Activated naive CD4-positive, alpha-beta T cell treated with anti-CD3 and anti-CD28 coated beads, Interleukin-2, amount 50 U/mL, for 24 hours (primary cell): Measurements from ENCODE around the gene MRO.
"Not testable (repeated sequence)": the region's sequence is repeated elsewhere in the genome, so short reads cannot be mapped to it uniquely, and the experiment has no call there.

Experiments
- H3K27ac Mint-ChIP-seq: one replicate; pipeline ENCODE4 v1.8.0; 2021; ENCODE audit warnings: mild to moderate bottlenecking, mixed read lengths
- H3K27me3 Mint-ChIP-seq: one replicate; pipeline ENCODE4 v1.8.0; 2021; ENCODE audit warnings: mixed read lengths
- H3K36me3 Mint-ChIP-seq: one replicate; pipeline ENCODE4 v1.8.0; 2021; ENCODE audit warnings: mixed read lengths
- H3K4me1 Mint-ChIP-seq: one replicate; pipeline ENCODE4 v1.8.0; 2021; ENCODE audit warnings: mixed read lengths
- H3K4me3 Mint-ChIP-seq: one replicate; pipeline ENCODE4 v1.8.0; 2021; ENCODE audit warnings: mild to moderate bottlenecking, mixed read lengths
- H3K9me3 Mint-ChIP-seq: one replicate; pipeline ENCODE4 v1.8.0; 2021; ENCODE audit warnings: mixed read lengths

Gene MRO

GRCh38 chr18:50790241-50790640, 29.6 kb downstream of the MRO start:
- no peaks in the 10 kb centered on the region for H3K36me3 Mint-ChIP-seq
- H3K27ac Mint-ChIP-seq, result no peak overlapping the region
- H3K9me3 Mint-ChIP-seq, result no peaks in the 10 kb centered on the region
- no peaks in the 10 kb centered on the region for H3K4me1 Mint-ChIP-seq
- no peak overlapping the region for H3K4me3 Mint-ChIP-seq
- H3K27me3 Mint-ChIP-seq, result peaks cover 11% of the 10 kb centered on the region

- no peaks in the 10 kb centered on the region for H3K4me1 Mint-ChIP-seq
- H3K36me3 Mint-ChIP-seq, result no peaks in the 10 kb centered on the region
- H3K27me3 Mint-ChIP-seq, result peaks cover 3% of the 10 kb centered on the region
- H3K27ac Mint-ChIP-seq, result no peak overlapping the region
- no peak overlapping the region for H3K4me3 Mint-ChIP-seq
- H3K9me3 Mint-ChIP-seq, result no peaks in the 10 kb centered on the region
Measured at GRCh38 chr18:50788284-50788683, 31.5 kb downstream of the MRO start.

- Mint-ChIP-seq H3K27me3 (peaks cover 1% of the 10 kb centered on the region), H3K27ac (no peak overlapping the region), H3K4me1 (no peaks in the 10 kb centered on the region), H3K9me3 (no peaks in the 10 kb centered on the region), H3K36me3 (no peaks in the 10 kb centered on the region), H3K4me3 (no peak overlapping the region)
Measured at GRCh38 chr18:50786864-50787263, 33.0 kb downstream of the MRO start.

- H3K9me3 Mint-ChIP-seq, result peaks cover 7% of the 10 kb centered on the region
- no peak overlapping the region for H3K4me3 Mint-ChIP-seq
- peaks cover 7% of the 10 kb centered on the region for H3K27me3 Mint-ChIP-seq
- H3K27ac Mint-ChIP-seq, result no peak overlapping the region
- peaks cover 2% of the 10 kb centered on the region for H3K36me3 Mint-ChIP-seq
- H3K4me1 Mint-ChIP-seq, result no peaks in the 10 kb centered on the region
Measured at GRCh38 chr18:50783553-50783952, 36.3 kb downstream of the MRO start.

GRCh38 chr18:50779021-50779420, 40.8 kb downstream of the MRO start:
- not testable (repeated sequence) for H3K4me1 Mint-ChIP-seq, H3K4me3 Mint-ChIP-seq, H3K36me3 Mint-ChIP-seq, H3K27ac Mint-ChIP-seq, H3K9me3 Mint-ChIP-seq
- peaks cover 13% of the 10 kb centered on the region for H3K27me3 Mint-ChIP-seq

GRCh38 chr18:50776383-50776782, 43.4 kb downstream of the MRO start:
- Mint-ChIP-seq H3K27ac (no peak overlapping the region), H3K9me3 (peaks cover 2% of the 10 kb centered on the region), H3K27me3 (peaks cover 14% of the 10 kb centered on the region), H3K4me3 (no peak overlapping the region), H3K36me3 (peaks cover 2% of the 10 kb centered on the region), H3K4me1 (no peaks in the 10 kb centered on the region)

- H3K27me3 Mint-ChIP-seq, result peaks cover 15% of the 10 kb centered on the region
- H3K4me3 Mint-ChIP-seq, result no peak overlapping the region
- no peaks in the 10 kb centered on the region for H3K4me1 Mint-ChIP-seq
- no peak overlapping the region for H3K27ac Mint-ChIP-seq
- H3K9me3 Mint-ChIP-seq, result no peaks in the 10 kb centered on the region
- peaks cover 1% of the 10 kb centered on the region for H3K36me3 Mint-ChIP-seq
Measured at GRCh38 chr18:50775726-50776125, 44.1 kb downstream of the MRO start.

GRCh38 chr18:50775207-50775606, 44.6 kb downstream of the MRO start:
- Mint-ChIP-seq H3K36me3 (peaks cover 1% of the 10 kb centered on the region), H3K4me3 (no peak overlapping the region), H3K27me3 (peaks cover 12% of the 10 kb centered on the region), H3K27ac (no peak overlapping the region), H3K9me3 (no peaks in the 10 kb centered on the region), H3K4me1 (no peaks in the 10 kb centered on the region)

GRCh38 chr18:50769463-50769862, 50.4 kb downstream of the MRO start:
- H3K9me3 Mint-ChIP-seq, result peaks cover 19% of the 10 kb centered on the region
- peaks cover 14% of the 10 kb centered on the region for H3K27me3 Mint-ChIP-seq
- H3K4me1 Mint-ChIP-seq, result no peaks in the 10 kb centered on the region
- H3K27ac Mint-ChIP-seq, result no peak overlapping the region
- no peak overlapping the region for H3K4me3 Mint-ChIP-seq
- H3K36me3 Mint-ChIP-seq, result peaks cover 10% of the 10 kb centered on the region

- Mint-ChIP-seq H3K27ac (no peak overlapping the region), H3K36me3 (no peaks in the 10 kb centered on the region), H3K27me3 (peaks cover 17% of the 10 kb centered on the region), H3K9me3 (no peaks in the 10 kb centered on the region), H3K4me1 (no peaks in the 10 kb centered on the region), H3K4me3 (no peak overlapping the region)
Measured at GRCh38 chr18:50757358-50757757, 62.5 kb downstream of the MRO start.

GRCh38 chr18:50754297-50754696, 65.5 kb downstream of the MRO start:
- Mint-ChIP-seq H3K9me3 (no peaks in the 10 kb centered on the region), H3K27ac (no peak overlapping the region), H3K27me3 (peaks cover 16% of the 10 kb centered on the region), H3K4me1 (no peaks in the 10 kb centered on the region), H3K4me3 (no peak overlapping the region), H3K36me3 (no peaks in the 10 kb centered on the region)

- H3K27me3 Mint-ChIP-seq, result peaks cover 16% of the 10 kb centered on the region
- no peak overlapping the region for H3K27ac Mint-ChIP-seq
- H3K4me1 Mint-ChIP-seq, result no peaks in the 10 kb centered on the region
- H3K36me3 Mint-ChIP-seq, result no peaks in the 10 kb centered on the region
- no peaks in the 10 kb centered on the region for H3K9me3 Mint-ChIP-seq
- H3K4me3 Mint-ChIP-seq, result no peak overlapping the region
Measured at GRCh38 chr18:50753311-50753710, 66.5 kb downstream of the MRO start.

GRCh38 chr18:50751947-50752346, 67.9 kb downstream of the MRO start:
- Mint-ChIP-seq H3K9me3 (no peaks in the 10 kb centered on the region), H3K27me3 (peaks cover 15% of the 10 kb centered on the region), H3K36me3 (no peaks in the 10 kb centered on the region), H3K4me3 (no peak overlapping the region), H3K4me1 (no peaks in the 10 kb centered on the region), H3K27ac (no peak overlapping the region)

- no peaks in the 10 kb centered on the region for H3K9me3 Mint-ChIP-seq
- no peak overlapping the region for H3K27ac Mint-ChIP-seq
- no peak overlapping the region for H3K4me3 Mint-ChIP-seq
- no peaks in the 10 kb centered on the region for H3K4me1 Mint-ChIP-seq
- no peaks in the 10 kb centered on the region for H3K36me3 Mint-ChIP-seq
- peaks cover 13% of the 10 kb centered on the region for H3K27me3 Mint-ChIP-seq
Measured at GRCh38 chr18:50751490-50751889, 68.3 kb downstream of the MRO start.

GRCh38 chr18:50750546-50750945, 69.3 kb downstream of the MRO start:
- Mint-ChIP-seq H3K36me3 (no peaks in the 10 kb centered on the region), H3K4me3 (no peak overlapping the region), H3K9me3 (no peaks in the 10 kb centered on the region), H3K4me1 (no peaks in the 10 kb centered on the region), H3K27ac (no peak overlapping the region), H3K27me3 (peaks cover 11% of the 10 kb centered on the region)

GRCh38 chr18:50749945-50750344, 69.9 kb downstream of the MRO start:
- no peaks in the 10 kb centered on the region for H3K4me1 Mint-ChIP-seq
- peaks cover 11% of the 10 kb centered on the region for H3K27me3 Mint-ChIP-seq
- no peaks in the 10 kb centered on the region for H3K36me3 Mint-ChIP-seq
- no peak overlapping the region for H3K4me3 Mint-ChIP-seq
- H3K27ac Mint-ChIP-seq, result no peak overlapping the region
- no peaks in the 10 kb centered on the region for H3K9me3 Mint-ChIP-seq

GRCh38 chr18:50749421-50749820, 70.4 kb downstream of the MRO start:
- Mint-ChIP-seq H3K9me3 (no peaks in the 10 kb centered on the region), H3K27ac (no peak overlapping the region), H3K36me3 (no peaks in the 10 kb centered on the region), H3K4me1 (no peaks in the 10 kb centered on the region), H3K27me3 (peaks cover 10% of the 10 kb centered on the region), H3K4me3 (no peak overlapping the region)
